Right cardiac atrium (tissue), 5 donors: ENCODE results near the gene KIF25. TPM values are rescaled to one million over a fixed set of nuclear protein-coding genes. Genes with fewer than 3 reads are reported as not detected.
A peak's percentile ranks its signal among the peaks of the same experiment; 100 is the strongest.

Source experiments
- ATAC-seq, 2 donors: fragments of 200-7000 bp; cut with Tn5 transposase; one replicate each; pipeline versions ENCODE4 v1.8.0 to v1.9.1; 2020; ENCODE audit warnings: moderate library complexity in 2 of 2, mild to moderate bottlenecking in 1 of 2
- DNase-seq, 3 donors: peaks; one replicate each; pipeline ENCODE4 v3.0.0-alpha.2; 2020
- H3K27ac ChIP-seq: one replicate; pipeline ENCODE4 v1.5.1; 2013; ENCODE audit warnings: mild to moderate bottlenecking, low read length, control low read depth, moderate library complexity
- H3K27me3 ChIP-seq: one replicate; pipeline ENCODE4 v1.6.1; 2013; ENCODE audit not compliant: control insufficient read depth, insufficient read depth
- H3K4me1 ChIP-seq: one replicate; pipeline ENCODE4 v1.6.1; 2013; ENCODE audit warnings: low read length; ENCODE audit not compliant: control insufficient read depth, insufficient read depth
- H3K4me3 ChIP-seq: one replicate; pipeline ENCODE4 v1.5.1; 2013; ENCODE audit warnings: low read length, control low read depth
- H3K9me3 ChIP-seq: one replicate; pipeline ENCODE4 v1.6.1; 2013; ENCODE audit warnings: low read length; ENCODE audit not compliant: control insufficient read depth
- WGBS: extraction: QIAGEN DNeasy Blood & Tissue Kit; methylation state at CpG from one replicate; pipeline ENCODE4 v1.1.7; 2013; 5-methylcytosine and 5-hydroxymethylcytosine counted together
- intact Hi-C, 4 donors: fragments of 100-400 bp; cut with DNase I; formaldehyde crosslinking; loops; one replicate each; pipeline versions ENCODE4 v1.11.0 to v1.14.0; 2022 to 2023
- polyA plus RNA-seq: library from polyadenylated mRNA; stranded (reverse); fragments of 200-250 nt; gene quantifications from one replicate; pipeline ENCODE4 v1.2.3, GENCODE V29; 2013
- total RNA-seq, 4 donors: library from RNA; stranded (reverse); fragmentation: NEBNext Ultra II Directional; extraction: Animal tissue kit (Norgen Biotek cat#: 25700); gene quantifications; one replicate each; pipeline ENCODE4 v1.2.1, GENCODE V29; 2021
- donor health status: healthy with polysubstance abuse.
- donor health status: DM: no; HTN: yes; CAD: no.
- donor health status: DM: no; HTN: no; CAD: no.
- donor health status: DM: no; HTN: yes; CAD: no; lungs with severe emphysema.
- donor health status: DM: yes; HTN: yes; CAD: no.

KIF25 gene
- total and polyA plus RNA-seq, 5 donors = 0.25 to 0.29 TPM; not detected in 3

GRCh38 chr6:168031411-168031971, 34.0 kb downstream of the KIF25 start:
- intact Hi-C loops = loop anchor here in 1 of 4 donors (10.0 kb wide), 1 partner anchor 97 kb away; no protein-coding TSS in a partner anchor
- Histone ChIP-seq H3K27ac (peak overlapping the region; percentile 70), H3K27me3 (no peaks in the 10 kb centered on the region), H3K4me3 (no peak overlapping the region), H3K9me3 (no peaks in the 10 kb centered on the region), H3K4me1 (peaks cover 4% of the 10 kb centered on the region)
- DNase-seq (peak in 1 of 3 donors; percentile 60), ATAC-seq (no peak)
- 59% methylated on average over 14 of the region's 14 CpGs for WGBS

GRCh38 chr6:168032005-168032760, 34.7 kb downstream of the KIF25 start:
- 50% methylated on average over 12 of the region's 12 CpGs for WGBS
- Histone ChIP-seq H3K27ac (peak overlapping the region; percentile 70), H3K4me3 (no peak overlapping the region), H3K9me3 (no peaks in the 10 kb centered on the region), H3K4me1 (peaks cover 4% of the 10 kb centered on the region), H3K27me3 (no peaks in the 10 kb centered on the region)
- DNase-seq (peak in 1 of 3 donors; percentile 28), ATAC-seq (no peak)
- intact Hi-C loops = loop anchor here in 1 of 4 donors (10.0 kb wide), 1 partner anchor 97 kb away; no protein-coding TSS in a partner anchor

GRCh38 chr6:168033791-168034190, 36.3 kb downstream of the KIF25 start:
- Histone ChIP-seq H3K27ac (no peak overlapping the region), H3K27me3 (no peaks in the 10 kb centered on the region), H3K9me3 (no peaks in the 10 kb centered on the region), H3K4me1 (peaks cover 4% of the 10 kb centered on the region), H3K4me3 (no peak overlapping the region)
- ATAC-seq (no peak), DNase-seq (no peak)
- WGBS = 94% methylated on average over 12 of the region's 12 CpGs
- intact Hi-C loops = loop anchor here in 1 of 4 donors (10.0 kb wide), 1 partner anchor 99 kb away; no protein-coding TSS in a partner anchor

- Histone ChIP-seq H3K9me3 (no peaks in the 10 kb centered on the region), H3K27me3 (no peaks in the 10 kb centered on the region), H3K4me3 (no peak overlapping the region), H3K4me1 (peaks cover 4% of the 10 kb centered on the region), H3K27ac (peak overlapping the region; percentile 82)
- WGBS = 93% methylated on average over 18 of the region's 18 CpGs
- peak in 1 of 3 donors; percentile 23 for DNase-seq
- intact Hi-C loops = loop anchor here in 1 of 4 donors (10.0 kb wide), 1 partner anchor 100 kb away; no protein-coding TSS in a partner anchor
- no peak for ATAC-seq
These were observed 37.1 kb downstream of the KIF25 start for GRCh38 chr6:168034537-168034936.

GRCh38 chr6:168035098-168035660, 37.7 kb downstream of the KIF25 start:
- intact Hi-C loops = loop anchor here in 1 of 4 donors (10.0 kb wide), 1 partner anchor 100 kb away; no protein-coding TSS in a partner anchor
- Histone ChIP-seq H3K4me3 (peak overlapping the region; percentile 13), H3K4me1 (peaks cover 4% of the 10 kb centered on the region), H3K27ac (peak overlapping the region; percentile 88), H3K9me3 (no peaks in the 10 kb centered on the region), H3K27me3 (no peaks in the 10 kb centered on the region)
- 33% methylated on average over 45 of the region's 45 CpGs for WGBS
- ATAC-seq (peak; percentile 79 to 82), DNase-seq (peak; percentile 64 to 89 (median 83))

GRCh38 chr6:168035661-168036545, 38.4 kb downstream of the KIF25 start:
- H3K27me3 ChIP-seq = no peaks in the 10 kb centered on the region
- H3K9me3 ChIP-seq = no peaks in the 10 kb centered on the region
- H3K4me1 ChIP-seq = peaks cover 4% of the 10 kb centered on the region
- intact Hi-C loops = loop anchor here in 1 of 4 donors (10.0 kb wide), 1 partner anchor 101 kb away; no protein-coding TSS in a partner anchor
- WGBS = 34% methylated on average over 29 of the region's 29 CpGs
- DNase-seq (peak in 1 of 3 donors; percentile 55), ATAC-seq (peak; percentile 29 to 53)
- peak overlapping the region; percentile 13 for H3K4me3 ChIP-seq
- H3K27ac ChIP-seq = peak overlapping the region; percentile 88

- Histone ChIP-seq H3K27me3 (no peaks in the 10 kb centered on the region), H3K9me3 (no peaks in the 10 kb centered on the region), H3K4me1 (no peaks in the 10 kb centered on the region), H3K27ac (no peak overlapping the region), H3K4me3 (no peak overlapping the region)
- intact Hi-C loops = loop anchor here in 1 of 4 donors (10.0 kb wide), 1 partner anchor 102 kb away; no protein-coding TSS in a partner anchor
- WGBS = 51% methylated on average over 6 of the region's 6 CpGs
- peak in 1 of 3 donors; percentile 36 for DNase-seq
- no peak for ATAC-seq
These were observed 39.8 kb downstream of the KIF25 start for GRCh38 chr6:168037242-168037641.

GRCh38 chr6:168037856-168038255, 40.4 kb downstream of the KIF25 start:
- H3K27me3 ChIP-seq = no peaks in the 10 kb centered on the region
- ATAC-seq (no peak), DNase-seq (no peak)
- intact Hi-C loops = loop anchor here in 1 of 4 donors (10.0 kb wide), 1 partner anchor 103 kb away; no protein-coding TSS in a partner anchor
- H3K27ac ChIP-seq = no peak overlapping the region
- WGBS = 91% methylated on average over 5 of the region's 5 CpGs
- no peaks in the 10 kb centered on the region for H3K9me3 ChIP-seq
- no peaks in the 10 kb centered on the region for H3K4me1 ChIP-seq
- no peak overlapping the region for H3K4me3 ChIP-seq

GRCh38 chr6:168038576-168039140, 41.2 kb downstream of the KIF25 start:
- no peaks in the 10 kb centered on the region for H3K4me1 ChIP-seq
- no peaks in the 10 kb centered on the region for H3K27me3 ChIP-seq
- no peaks in the 10 kb centered on the region for H3K9me3 ChIP-seq
- 96% methylated on average over 13 of the region's 13 CpGs for WGBS
- DNase-seq (peak in 2 of 3 donors; percentile 30 to 41), ATAC-seq (no peak)
- H3K4me3 ChIP-seq = no peak overlapping the region
- H3K27ac ChIP-seq = no peak overlapping the region
- intact Hi-C loops = loop anchor here in 1 of 4 donors (10.0 kb wide), 1 partner anchor 104 kb away; no protein-coding TSS in a partner anchor

GRCh38 chr6:168039301-168039700, 41.8 kb downstream of the KIF25 start:
- H3K4me3 ChIP-seq = no peak overlapping the region
- ATAC-seq (no peak), DNase-seq (no peak)
- 90% methylated on average over 4 of the region's 4 CpGs for WGBS
- no peaks in the 10 kb centered on the region for H3K9me3 ChIP-seq
- H3K27me3 ChIP-seq = no peaks in the 10 kb centered on the region
- intact Hi-C loops = loop anchor here in 1 of 4 donors (10.0 kb wide), 1 partner anchor 104 kb away; no protein-coding TSS in a partner anchor
- H3K4me1 ChIP-seq = no peaks in the 10 kb centered on the region
- no peak overlapping the region for H3K27ac ChIP-seq
